ENCODE results near the gene VAMP8.

DNA sequence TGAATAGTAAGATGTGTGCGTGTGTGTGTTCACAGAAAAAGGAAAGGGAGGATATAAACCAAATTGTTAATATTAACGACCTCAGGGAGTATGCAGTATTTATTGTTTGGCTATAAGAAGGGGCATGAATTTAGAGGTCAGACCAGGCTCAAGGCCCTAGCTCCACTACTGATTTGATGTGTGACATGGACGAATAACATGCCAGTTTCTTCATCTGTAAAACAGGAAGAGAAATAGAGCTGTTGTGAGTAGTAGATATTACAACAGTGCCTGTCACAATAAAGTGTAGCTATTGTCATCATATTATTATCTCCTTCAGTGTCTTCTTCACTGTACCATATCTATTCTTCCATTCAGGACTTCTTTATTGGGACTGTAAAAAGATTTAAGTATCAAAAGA is 42.5 kb upstream of the VAMP8 start:
- TF ChIP-seq, protein P1, sequence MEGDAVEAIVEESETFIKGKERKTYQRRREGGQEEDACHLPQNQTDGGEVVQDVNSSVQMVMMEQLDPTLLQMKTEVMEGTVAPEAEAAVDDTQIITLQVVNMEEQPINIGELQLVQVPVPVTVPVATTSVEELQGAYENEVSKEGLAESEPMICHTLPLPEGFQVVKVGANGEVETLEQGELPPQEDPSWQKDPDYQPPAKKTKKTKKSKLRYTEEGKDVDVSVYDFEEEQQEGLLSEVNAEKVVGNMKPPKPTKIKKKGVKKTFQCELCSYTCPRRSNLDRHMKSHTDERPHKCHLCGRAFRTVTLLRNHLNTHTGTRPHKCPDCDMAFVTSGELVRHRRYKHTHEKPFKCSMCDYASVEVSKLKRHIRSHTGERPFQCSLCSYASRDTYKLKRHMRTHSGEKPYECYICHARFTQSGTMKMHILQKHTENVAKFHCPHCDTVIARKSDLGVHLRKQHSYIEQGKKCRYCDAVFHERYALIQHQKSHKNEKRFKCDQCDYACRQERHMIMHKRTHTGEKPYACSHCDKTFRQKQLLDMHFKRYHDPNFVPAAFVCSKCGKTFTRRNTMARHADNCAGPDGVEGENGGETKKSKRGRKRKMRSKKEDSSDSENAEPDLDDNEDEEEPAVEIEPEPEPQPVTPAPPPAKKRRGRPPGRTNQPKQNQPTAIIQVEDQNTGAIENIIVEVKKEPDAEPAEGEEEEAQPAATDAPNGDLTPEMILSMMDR (conservative IDR thresholded peaks at IDR 0.05; ENCODE audit: low read depth, low read length): no peak
- no peak for TF ChIP-seq EZH2 (IDR thresholded peaks at IDR 0.05; ENCODE audit: borderline replicate concordance, low read depth, low read length, poor library complexity, severe bottlenecking)
